ENCODE data around the gene DIP2C.

The DIP2C gene

DNA sequence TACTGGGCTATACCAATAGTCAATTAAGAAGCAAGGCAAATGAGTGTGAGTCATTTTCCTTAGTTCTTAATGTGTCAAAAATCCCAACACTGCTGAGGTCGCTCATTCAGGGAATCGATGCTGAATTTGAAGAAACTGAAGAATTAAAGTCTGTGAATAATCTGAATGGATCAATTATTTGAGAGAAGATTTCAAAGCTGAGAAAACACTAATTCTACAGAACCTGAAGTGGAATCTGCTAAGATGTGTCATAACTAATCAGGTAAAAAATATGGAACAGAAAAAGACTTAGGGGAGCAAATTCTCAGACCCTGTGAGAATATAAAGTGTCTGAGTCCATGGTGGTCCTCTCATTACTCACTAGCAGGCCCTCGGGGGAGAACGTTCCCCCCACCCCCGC, 125.6 kb downstream of the DIP2C start:
- H3K27ac ChIP-seq = no peak overlapping the region

DNA sequence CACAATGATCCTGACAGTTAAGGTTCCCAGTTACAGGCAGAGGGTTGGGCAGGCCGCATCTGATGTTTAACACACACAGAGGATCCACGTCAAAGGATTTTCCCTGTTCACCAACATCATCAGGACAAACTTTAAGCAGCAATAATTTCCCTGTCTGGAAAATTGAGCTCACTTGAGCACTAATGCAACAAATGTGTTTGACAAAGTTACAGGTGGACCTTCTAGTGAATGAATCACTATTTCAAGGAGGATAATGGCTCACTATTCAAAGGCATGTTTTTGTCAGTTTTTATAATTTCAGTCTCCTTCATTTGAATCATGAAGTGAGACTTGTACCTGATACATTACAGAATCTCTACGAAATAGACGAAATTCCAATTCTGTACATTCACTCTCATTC, 127.3 kb downstream of the DIP2C start:
- no peak overlapping the region for H3K27ac ChIP-seq

More for the DNA sequence above, 125.6 kb downstream of the DIP2C start:
- no peak for TF ChIP-seq ZFX (IDR thresholded peaks at IDR 0.05)
- TF ChIP-seq, protein P1, sequence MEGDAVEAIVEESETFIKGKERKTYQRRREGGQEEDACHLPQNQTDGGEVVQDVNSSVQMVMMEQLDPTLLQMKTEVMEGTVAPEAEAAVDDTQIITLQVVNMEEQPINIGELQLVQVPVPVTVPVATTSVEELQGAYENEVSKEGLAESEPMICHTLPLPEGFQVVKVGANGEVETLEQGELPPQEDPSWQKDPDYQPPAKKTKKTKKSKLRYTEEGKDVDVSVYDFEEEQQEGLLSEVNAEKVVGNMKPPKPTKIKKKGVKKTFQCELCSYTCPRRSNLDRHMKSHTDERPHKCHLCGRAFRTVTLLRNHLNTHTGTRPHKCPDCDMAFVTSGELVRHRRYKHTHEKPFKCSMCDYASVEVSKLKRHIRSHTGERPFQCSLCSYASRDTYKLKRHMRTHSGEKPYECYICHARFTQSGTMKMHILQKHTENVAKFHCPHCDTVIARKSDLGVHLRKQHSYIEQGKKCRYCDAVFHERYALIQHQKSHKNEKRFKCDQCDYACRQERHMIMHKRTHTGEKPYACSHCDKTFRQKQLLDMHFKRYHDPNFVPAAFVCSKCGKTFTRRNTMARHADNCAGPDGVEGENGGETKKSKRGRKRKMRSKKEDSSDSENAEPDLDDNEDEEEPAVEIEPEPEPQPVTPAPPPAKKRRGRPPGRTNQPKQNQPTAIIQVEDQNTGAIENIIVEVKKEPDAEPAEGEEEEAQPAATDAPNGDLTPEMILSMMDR (conservative IDR thresholded peaks at IDR 0.05) = no peak

DNA sequence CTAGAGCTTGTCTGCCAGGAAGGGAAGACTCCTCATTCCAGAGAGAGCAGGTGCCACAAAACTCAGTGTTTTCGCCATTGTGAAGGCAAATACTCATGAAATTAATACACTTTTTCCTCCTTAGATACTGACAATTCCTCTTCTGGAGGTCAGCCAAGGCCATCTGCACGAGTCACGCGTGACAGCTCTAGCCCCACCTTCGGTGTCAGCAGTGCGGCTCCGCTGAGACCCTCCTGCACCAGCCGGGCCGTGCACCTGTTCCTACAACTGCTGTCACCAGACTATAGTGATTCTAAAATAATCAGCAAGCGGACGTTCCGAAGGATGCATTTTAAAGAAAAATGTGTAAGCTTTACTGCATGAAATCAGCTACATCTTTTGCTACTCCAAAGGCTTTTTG, 127.7 kb downstream of the DIP2C start:
- TF ChIP-seq, protein P1 (conservative IDR thresholded peaks at IDR 0.05) = no peak
- no peak for TF ChIP-seq ZFX (IDR thresholded peaks at IDR 0.05)

More for the DNA sequence above, 127.3 kb downstream of the DIP2C start:
- TF ChIP-seq ZFX (IDR thresholded peaks at IDR 0.05) = no peak
- TF ChIP-seq, protein P1 (conservative IDR thresholded peaks at IDR 0.05) = no peak

DNA sequence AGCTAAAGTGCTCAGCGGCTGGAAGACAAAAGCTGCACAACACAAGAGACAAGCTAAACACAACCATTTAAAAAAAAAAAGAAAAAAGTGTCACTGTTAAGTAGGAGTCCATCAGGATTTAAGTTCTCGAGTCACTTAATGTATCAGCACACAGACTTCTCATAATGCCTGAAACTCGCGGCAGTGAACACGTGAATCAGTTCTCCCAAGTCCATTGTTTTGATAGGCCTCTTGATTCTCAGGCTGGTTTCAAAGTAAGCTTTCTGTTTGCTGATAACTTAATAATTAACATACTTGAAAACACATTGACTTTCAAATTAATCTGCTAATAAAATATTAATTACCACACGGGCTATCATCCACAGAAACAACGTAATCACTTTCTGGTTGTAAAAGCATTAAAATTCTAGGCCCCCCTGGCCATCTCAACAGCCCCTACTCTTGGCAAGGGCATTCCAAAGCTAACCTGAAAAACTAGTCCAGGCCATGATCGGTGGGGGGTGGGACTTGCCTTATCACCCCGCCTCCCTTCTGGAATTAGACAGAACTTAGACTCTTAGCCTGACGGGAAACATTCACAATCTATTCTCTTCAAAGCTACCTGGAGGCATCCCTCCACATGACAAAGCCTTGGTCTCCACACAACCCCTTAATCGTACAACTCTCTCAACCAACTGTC, 129.0 kb downstream of the DIP2C start:
- no peak overlapping the region for H3K27ac ChIP-seq
- TF ChIP-seq, protein P1 (conservative IDR thresholded peaks at IDR 0.05) = no peak
- no peak for TF ChIP-seq ZFX (IDR thresholded peaks at IDR 0.05)

More for the DNA sequence above, 127.7 kb downstream of the DIP2C start:
- no peak overlapping the region for H3K27ac ChIP-seq

DNA sequence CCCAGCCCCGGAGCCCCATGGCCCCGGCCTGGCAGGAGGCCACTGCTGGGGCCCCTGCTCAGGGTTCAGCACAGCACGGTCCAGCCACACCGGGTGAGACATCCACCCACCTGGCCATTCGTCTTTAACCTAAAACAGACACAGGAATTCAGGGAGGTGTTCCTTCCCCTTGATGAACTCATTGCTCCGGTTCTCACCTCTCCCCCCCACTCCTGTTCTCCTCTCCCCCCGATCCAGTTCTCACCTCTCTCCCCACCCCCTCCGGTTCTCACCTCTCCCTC, 129.8 kb downstream of the DIP2C start:
- TF ChIP-seq, protein P1 (conservative IDR thresholded peaks at IDR 0.05) = no peak
- TF ChIP-seq ZFX (IDR thresholded peaks at IDR 0.05) = no peak
- no peak overlapping the region for H3K27ac ChIP-seq

DNA sequence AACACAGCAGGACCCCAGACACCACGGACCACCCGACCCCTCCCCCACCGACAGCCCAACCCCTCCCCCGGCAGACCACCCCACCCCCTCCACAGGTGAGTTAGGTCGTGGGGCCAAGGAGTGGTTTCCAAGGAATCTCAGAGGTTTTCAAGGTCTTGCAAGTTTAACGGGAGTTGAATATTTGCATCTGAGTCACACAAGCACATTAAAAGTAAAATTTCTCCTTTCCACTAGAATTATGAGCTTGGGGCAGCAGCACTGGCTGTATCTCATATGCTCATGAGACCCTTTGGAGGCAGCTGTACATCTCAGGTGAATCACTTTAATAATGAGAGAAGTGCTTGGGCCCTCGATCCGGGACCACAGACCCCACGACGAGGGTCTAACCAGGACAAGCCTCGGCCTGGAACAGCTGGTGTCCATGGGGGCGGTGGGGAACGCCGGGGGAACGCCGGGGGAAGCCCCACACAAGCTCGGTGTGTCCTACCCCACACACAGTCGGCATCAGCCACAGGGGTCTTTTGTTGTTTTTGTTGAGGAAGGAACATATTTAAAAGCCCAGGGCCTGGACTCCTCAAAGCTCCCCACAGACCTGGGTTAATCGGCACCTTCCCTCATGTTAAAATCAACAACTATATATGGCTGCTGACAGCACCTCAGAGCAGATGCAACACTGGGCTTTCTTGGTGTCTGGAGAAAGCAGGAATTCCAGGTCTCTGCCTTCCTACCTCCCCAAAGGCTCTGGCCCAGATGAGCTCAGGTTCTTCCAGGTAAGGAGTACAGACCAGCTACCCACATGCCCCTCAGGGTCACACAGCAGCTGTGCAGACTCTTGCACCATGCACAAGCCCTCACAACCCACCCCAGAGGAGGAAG, 130.3 kb downstream of the DIP2C start:
- no peak overlapping the region for H3K27ac ChIP-seq
- no peak for TF ChIP-seq ZFX (IDR thresholded peaks at IDR 0.05)
- TF ChIP-seq, protein P1 (conservative IDR thresholded peaks at IDR 0.05) = no peak

DNA sequence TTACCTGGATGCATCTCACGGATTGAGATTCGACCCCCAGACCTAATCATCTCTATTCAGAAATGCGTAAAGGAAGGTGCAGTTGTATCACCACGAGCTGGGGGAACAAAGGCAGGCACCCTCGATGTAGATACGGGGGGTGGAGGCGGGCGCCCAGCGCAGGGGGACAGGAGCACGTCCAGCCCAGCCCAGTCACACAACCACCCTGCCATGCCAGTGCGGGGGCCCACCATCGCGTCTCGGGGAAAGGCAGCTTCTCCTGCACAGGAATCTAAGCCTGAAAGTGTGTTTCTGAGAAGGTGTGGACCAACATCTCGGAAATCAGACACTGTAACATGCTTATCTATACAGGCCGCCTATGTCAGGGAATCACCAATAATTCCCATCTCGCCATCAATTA, 131.1 kb downstream of the DIP2C start:
- TF ChIP-seq ZFX (IDR thresholded peaks at IDR 0.05) = no peak
- TF ChIP-seq, protein P1 (conservative IDR thresholded peaks at IDR 0.05) = no peak
- no peak overlapping the region for H3K27ac ChIP-seq
